Measurements from ENCODE around the gene SERPINA9. TPM values are rescaled to one million over a fixed set of nuclear protein-coding genes. Genes with fewer than 3 reads are reported as not detected.

The SERPINA9 gene
- total RNA-seq, result not detected

DNA sequence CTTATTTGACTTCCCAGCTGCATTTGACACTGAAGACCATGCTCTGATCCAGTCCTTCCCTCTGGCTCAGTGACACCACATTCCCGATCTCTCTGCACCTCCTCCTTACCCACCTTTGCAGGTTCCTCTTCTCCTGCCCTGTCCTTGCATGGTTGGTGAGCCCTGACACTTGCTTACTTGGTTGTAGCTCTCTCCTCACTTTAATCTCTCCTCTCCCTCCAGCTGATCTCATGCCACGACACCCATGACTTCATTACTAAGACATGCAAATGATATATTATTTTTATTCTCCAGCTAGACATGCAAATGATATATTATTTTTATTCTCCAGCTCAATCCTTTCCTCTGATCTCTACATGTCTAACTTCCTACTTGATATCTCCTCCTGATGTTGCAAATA, at the start of gene SERPINA9:
Gene SERPINA9 (minus strand): TSS at position 175 of the 400 bp plus-strand sequence. CDS start 6,357 bp downstream, outside the sequence.

DNA sequence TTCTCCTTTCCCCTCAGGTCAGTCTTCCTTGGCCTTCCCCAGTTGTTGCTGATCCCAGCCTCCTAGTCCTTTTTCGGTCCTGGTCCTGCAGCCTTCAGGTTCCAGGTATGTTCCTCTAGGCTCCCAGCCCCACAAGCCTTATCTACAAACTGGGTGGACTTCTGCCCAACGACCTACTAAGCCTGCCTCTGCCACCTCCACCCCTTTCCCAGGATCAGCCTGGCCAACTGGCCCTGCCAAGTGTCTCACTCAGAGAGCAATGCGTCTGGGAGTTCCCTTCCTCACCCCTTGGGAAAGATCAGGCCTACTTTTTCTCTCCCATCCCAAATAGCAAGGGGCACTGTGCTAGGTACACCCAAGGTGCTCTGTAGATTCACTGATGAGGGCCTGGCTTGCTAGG, 33.4 kb upstream of the SERPINA9 start, which contains the start of gene SERPINA12:
Gene SERPINA12 (minus strand): TSS at position 114 of the 400 bp plus-strand sequence. CDS start 11,072 bp downstream, outside the sequence.

Other genes starting within 250 kb of the SERPINA9 start
- not detected for gene SERPINA10, start 182.9 kb downstream of the SERPINA9 start, total RNA-seq
- not detected for gene SERPINA6, start 152.9 kb downstream of the SERPINA9 start, total RNA-seq
- gene SERPINA2, start 109.5 kb downstream of the SERPINA9 start, total RNA-seq, result not detected
- gene SERPINA1, start 87.6 kb downstream of the SERPINA9 start, total RNA-seq, result 3.2 TPM
- gene SERPINA11, start 23.4 kb downstream of the SERPINA9 start, total RNA-seq, result not detected
- not detected for gene SERPINA12, start 33.3 kb upstream of the SERPINA9 start, total RNA-seq
- gene SERPINA4, start 85.2 kb upstream of the SERPINA9 start, total RNA-seq, result not detected
- gene SERPINA5, start 105.2 kb upstream of the SERPINA9 start, total RNA-seq, result 0.69 TPM
- gene SERPINA3, start 136.2 kb upstream of the SERPINA9 start, total RNA-seq, result 2.5 TPM